OCI-LY7 (cell line): ENCODE data around the gene C5AR2. TPM values are rescaled to one million over a fixed set of nuclear protein-coding genes. Genes with fewer than 3 reads are reported as not detected.
"Not testable (repeated sequence)": the region's sequence is repeated elsewhere in the genome, so short reads cannot be mapped to it uniquely, and the experiment has no call there.

Experiments
- BruUV-seq: library from RNA; stranded (reverse); fragments of 400-500 nt; replicated peaks from 2 replicates; lab custom pipeline; 2021; lab: Mats Ljungman, UMichigan
- CTCF ChIA-PET: fragments of 300-600 bp; sonication (Branson Sonifier 250); formaldehyde crosslinking; loops from one replicate; lab custom pipeline; 2022; ENCODE audit warnings: antibody characterized with exemption; ENCODE audit not compliant: unreplicated experiment; lab: Charles Lee
- POLR2A ChIA-PET: fragments of 300-600 bp; sonication (Branson Sonifier 250); formaldehyde crosslinking; loops from one replicate; lab custom pipeline; 2022; ENCODE audit warnings: antibody characterized with exemption; lab: Charles Lee
- DNase-seq: peaks from one replicate; pipeline ENCODE4 v3.0.0-alpha.2; 2015; ENCODE audit warnings: low spot score
- H2AFZ ChIP-seq: fragments of 200-600 bp; sonication (generic), shearing (Covaris generic); 2 replicates; pipeline ENCODE4 v1.6.1; 2014; ENCODE audit warnings: mild to moderate bottlenecking, antibody characterized with exemption, low read length, moderate library complexity
- H3K27ac ChIP-seq: fragments of 200-600 bp; sonication (generic); 2 replicates; pipeline ENCODE4 v1.5.1; 2014; ENCODE audit warnings: mixed run types, low read depth, mild to moderate bottlenecking, moderate library complexity, low read length, inconsistent platforms; ENCODE audit not compliant: poor library complexity, severe bottlenecking
- H3K36me3 ChIP-seq: fragments of 200-600 bp; sonication (generic); 2 replicates; pipeline ENCODE4 v1.6.1; 2014; ENCODE audit warnings: mild to moderate bottlenecking, antibody characterized with exemption, low read length, moderate library complexity, mixed read lengths; ENCODE audit not compliant: insufficient read depth
- H3K4me1 ChIP-seq: fragments of 200-600 bp; sonication (generic); 2 replicates; pipeline ENCODE4 v1.5.1; 2014; ENCODE audit warnings: mild to moderate bottlenecking, low read length; ENCODE audit not compliant: insufficient read depth, poor library complexity, severe bottlenecking
- H3K4me2 ChIP-seq: fragments of 200-600 bp; sonication (generic); 2 replicates; pipeline ENCODE4 v1.6.1; 2014; ENCODE audit warnings: mild to moderate bottlenecking, low read length
- H3K4me3 ChIP-seq: fragments of 200-600 bp; sonication (generic); 2 replicates; pipeline ENCODE4 v1.5.1; 2014; ENCODE audit warnings: mild to moderate bottlenecking, low read depth, low read length; ENCODE audit not compliant: poor library complexity, severe bottlenecking
- H3K79me2 ChIP-seq: fragments of 200-600 bp; sonication (generic); 2 replicates; pipeline ENCODE4 v1.6.1; 2016; ENCODE audit warnings: low read depth, mild to moderate bottlenecking, low read length, moderate library complexity, mixed read lengths; ENCODE audit not compliant: insufficient read depth
- H3K9me2 ChIP-seq: fragments of 200-600 bp; sonication (generic); 2 replicates; pipeline ENCODE4 v1.6.1; 2016; ENCODE audit warnings: mild to moderate bottlenecking, low read length, mixed read lengths; ENCODE audit not compliant: insufficient read depth
- H3K9me3 ChIP-seq: fragments of 200-600 bp; sonication (generic); 2 replicates; pipeline ENCODE4 v1.6.1; 2014; ENCODE audit warnings: mild to moderate bottlenecking, mixed run types, low read length, mixed read lengths
- H4K20me1 ChIP-seq: fragments of 200-600 bp; sonication (generic); 2 replicates; pipeline ENCODE4 v1.6.1; 2014; ENCODE audit warnings: mild to moderate bottlenecking, antibody characterized with exemption, low read length, moderate library complexity, mixed read lengths; ENCODE audit not compliant: insufficient read depth
- CTCF ChIP-seq: fragments of 200-600 bp; sonication (generic); conservative IDR thresholded peaks from 2 replicates; pipeline ENCODE4 v1.5.1; 2014; ENCODE audit warnings: mild to moderate bottlenecking, antibody characterized with exemption, low read length, moderate library complexity, mixed read lengths
- EZH2phosphoT487 ChIP-seq: fragments of 200-600 bp; sonication (generic); IDR thresholded peaks from 2 replicates; pipeline ENCODE4 v1.6.1; 2018; ENCODE audit warnings: low read depth, borderline replicate concordance, mild to moderate bottlenecking, mixed run types, antibody characterized with exemption, low read length, moderate library complexity, mixed read lengths
- intact Hi-C: fragments of 100-400 bp; cut with micrococcal nuclease; formaldehyde crosslinking; loops from one replicate; pipeline ENCODE4 v1.10.0; 2022; ENCODE audit not compliant: unreplicated experiment
- total RNA-seq, 2 experiments: library from RNA; depleted of rRNA in 1 of 2; stranded (reverse); fragments of >200 nt in 1 of 2; shearing (Covaris generic) in 1 of 2; gene quantifications; 2 replicates each; pipeline ENCODE4 v1.2.3, GENCODE V29; 2014 to 2022

The C5AR2 gene
- total RNA-seq, 2 experiments from 2014 or later = 2.6 to 2.9 TPM

- H3K9me3 ChIP-seq = no peaks in the 10 kb centered on the region
- no peaks in the 10 kb centered on the region for H3K79me2 ChIP-seq
- H3K36me3 ChIP-seq = no peaks in the 10 kb centered on the region
- no peak overlapping the region for H2AFZ ChIP-seq
- no peak overlapping the region for H3K4me3 ChIP-seq
- no peak overlapping the region for H3K27ac ChIP-seq
- H3K9me2 ChIP-seq = no peaks in the 10 kb centered on the region
- no peaks in the 10 kb centered on the region for H3K4me1 ChIP-seq
- no peaks in the 10 kb centered on the region for H4K20me1 ChIP-seq
- H3K4me2 ChIP-seq = no peak overlapping the region
- intact Hi-C loops = no loop called here
- no TSS peak for BruUV-seq
- TF ChIP-seq EZH2phosphoT487 (no peak), CTCF (no peak)
- ChIA-PET CTCF (no interaction called here), POLR2A (no interaction called here)
- no peak for DNase-seq
Measured at GRCh38 chr19:47330466-47330869, 1.5 kb upstream of the C5AR2 start.

- Histone ChIP-seq H3K79me2 (no peaks in the 10 kb centered on the region), H3K4me1 (peaks cover 4% of the 10 kb centered on the region), H3K36me3 (no peaks in the 10 kb centered on the region), H3K9me3 (no peaks in the 10 kb centered on the region), H3K27ac (no peak overlapping the region), H3K4me3 (no peak overlapping the region), H3K9me2 (no peaks in the 10 kb centered on the region), H3K4me2 (no peak overlapping the region), H4K20me1 (no peaks in the 10 kb centered on the region), H2AFZ (no peak overlapping the region)
- intact Hi-C loops = no loop called here
- no TSS peak for BruUV-seq
- POLR2A ChIA-PET = no interaction called here
- CTCF ChIA-PET = no interaction called here
- no peak for DNase-seq
- TF ChIP-seq CTCF (no peak), EZH2phosphoT487 (no peak)
Measured at GRCh38 chr19:47331490-47331889, 485 bp upstream of the C5AR2 start.

GRCh38 chr19:47336765-47337718 is 5.1 kb downstream of the C5AR2 start:
- Histone ChIP-seq H3K4me1 (peaks cover 11% of the 10 kb centered on the region), H3K4me2 (peak overlapping the region; percentile 49), H2AFZ (peak overlapping the region; percentile 67)
- H3K79me2 ChIP-seq, H3K9me3 ChIP-seq, H3K27ac ChIP-seq, POLR2A ChIA-PET, H3K4me3 ChIP-seq, BruUV-seq, H3K9me2 ChIP-seq, intact Hi-C loops, H4K20me1 ChIP-seq, H3K36me3 ChIP-seq: not testable (repeated sequence)
- DNase-seq = peak; percentile 69
- CTCF ChIA-PET = interaction anchor here (0.6 kb wide), 1 partner anchor 20 kb away, joined by 5 read pairs; no protein-coding TSS in a partner anchor
